HS-27A (cell line): ENCODE results near the gene KCNG4.

Experiments
- DNase-seq: peaks from one replicate; pipeline ENCODE4 v3.0.0-alpha.2; 2012; ENCODE audit warnings: low read depth, missing footprints

KCNG4 gene, protein sequence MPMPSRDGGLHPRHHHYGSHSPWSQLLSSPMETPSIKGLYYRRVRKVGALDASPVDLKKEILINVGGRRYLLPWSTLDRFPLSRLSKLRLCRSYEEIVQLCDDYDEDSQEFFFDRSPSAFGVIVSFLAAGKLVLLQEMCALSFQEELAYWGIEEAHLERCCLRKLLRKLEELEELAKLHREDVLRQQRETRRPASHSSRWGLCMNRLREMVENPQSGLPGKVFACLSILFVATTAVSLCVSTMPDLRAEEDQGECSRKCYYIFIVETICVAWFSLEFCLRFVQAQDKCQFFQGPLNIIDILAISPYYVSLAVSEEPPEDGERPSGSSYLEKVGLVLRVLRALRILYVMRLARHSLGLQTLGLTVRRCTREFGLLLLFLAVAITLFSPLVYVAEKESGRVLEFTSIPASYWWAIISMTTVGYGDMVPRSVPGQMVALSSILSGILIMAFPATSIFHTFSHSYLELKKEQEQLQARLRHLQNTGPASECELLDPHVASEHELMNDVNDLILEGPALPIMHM

DNA sequence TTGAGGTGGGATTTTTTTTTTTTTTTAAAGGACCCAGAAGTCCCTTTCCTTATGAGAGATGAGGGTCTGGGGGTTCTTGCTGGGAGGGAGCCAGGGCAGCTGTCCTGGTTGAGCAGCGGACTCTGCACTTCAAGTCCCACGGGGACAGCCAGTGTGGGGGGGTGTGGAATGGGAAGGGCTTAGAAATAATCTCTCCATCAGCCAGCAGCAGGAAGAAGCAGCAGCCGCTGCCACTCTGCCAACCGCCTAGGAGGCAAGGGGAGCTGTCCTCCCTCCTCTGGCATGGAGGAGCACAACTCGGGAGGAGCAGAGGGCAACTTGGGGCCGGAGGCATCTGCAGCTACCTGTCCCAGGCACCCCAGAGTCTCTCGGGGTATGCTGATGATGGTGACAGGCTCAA lies at the start of gene KCNG4:
Gene KCNG4, minus strand, starts transcription at position 104 of the 400 bp plus-strand sequence. CDS start 2,527 bp downstream, outside the sequence.
- no peak for DNase-seq

GRCh38 chr16:84288902-84289301 lies 49.1 kb upstream of the KCNG4 start:
- no peak for DNase-seq

- no peak for DNase-seq
Observed at GRCh38 chr16:84286578-84287240, 46.9 kb upstream of the KCNG4 start.

- no peak for DNase-seq
Observed at GRCh38 chr16:84284154-84284722, 44.4 kb upstream of the KCNG4 start.

- no peak for DNase-seq
Observed at GRCh38 chr16:84283314-84284153, 43.7 kb upstream of the KCNG4 start.

- DNase-seq: no peak
Observed at GRCh38 chr16:84282533-84282932, 42.7 kb upstream of the KCNG4 start.

DNA sequence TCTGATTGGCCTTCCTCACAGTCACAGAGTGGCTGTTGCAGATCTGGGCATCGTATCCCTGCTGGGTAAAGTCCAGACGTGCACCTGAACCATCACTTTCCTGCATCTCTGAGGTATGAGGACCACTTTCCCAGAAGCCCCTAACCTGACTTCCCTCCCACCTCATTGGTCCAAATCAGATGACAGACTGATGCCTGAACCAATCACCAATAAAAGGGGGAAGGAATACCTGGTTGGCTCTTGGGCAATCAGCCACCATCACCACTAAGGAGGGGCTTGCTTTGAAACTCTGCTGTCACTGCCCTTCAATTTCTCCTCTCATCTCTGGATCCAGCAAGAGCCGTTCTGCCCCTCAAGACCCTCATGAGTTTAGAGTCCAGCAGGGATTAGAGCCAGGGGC lies 41.3 kb upstream of the KCNG4 start:
- DNase-seq: no peak

DNA sequence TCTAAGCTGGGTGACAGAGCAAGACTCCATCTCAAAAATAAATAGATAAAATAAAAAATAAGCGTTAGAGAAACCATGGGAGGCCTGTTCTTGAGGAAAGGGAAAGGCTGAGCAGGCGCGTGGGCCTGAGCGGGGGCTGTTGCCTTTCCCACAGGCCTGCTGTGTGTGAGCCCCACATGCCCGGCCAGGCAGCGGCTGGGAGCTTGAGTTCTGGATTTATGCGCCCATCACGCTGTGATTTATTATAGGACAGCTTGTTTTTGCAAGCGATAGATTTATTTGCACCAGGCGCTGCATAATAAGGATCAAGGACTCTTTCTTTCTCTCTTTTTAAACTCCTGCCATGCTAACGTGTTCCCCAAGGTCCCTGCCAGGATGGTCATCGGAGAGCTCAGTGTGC lies 40.1 kb upstream of the KCNG4 start:
- DNase-seq: no peak

DNA sequence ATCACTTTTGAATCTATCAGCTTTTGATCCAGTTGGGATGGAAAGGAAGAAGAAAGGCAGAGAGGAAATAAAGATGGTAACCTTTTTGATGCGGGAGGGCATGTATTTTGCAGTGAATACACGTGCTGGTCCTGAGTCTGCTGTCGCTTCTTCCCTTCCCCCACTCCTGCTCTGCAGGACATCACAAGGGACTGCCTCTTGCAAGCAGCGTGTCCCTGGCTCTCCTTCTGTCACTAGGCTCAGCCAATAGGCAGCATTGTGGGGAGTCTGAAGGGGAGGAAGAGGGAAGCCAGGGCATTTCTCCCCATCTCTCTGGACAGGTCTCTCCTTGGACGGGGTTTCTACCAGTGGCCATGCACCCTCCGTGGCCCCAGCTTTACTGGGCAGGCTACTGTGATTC lies 39.2 kb upstream of the KCNG4 start:
- DNase-seq: no peak

GRCh38 chr16:84278333-84278732 lies 38.5 kb upstream of the KCNG4 start:
- DNase-seq: no peak

DNA sequence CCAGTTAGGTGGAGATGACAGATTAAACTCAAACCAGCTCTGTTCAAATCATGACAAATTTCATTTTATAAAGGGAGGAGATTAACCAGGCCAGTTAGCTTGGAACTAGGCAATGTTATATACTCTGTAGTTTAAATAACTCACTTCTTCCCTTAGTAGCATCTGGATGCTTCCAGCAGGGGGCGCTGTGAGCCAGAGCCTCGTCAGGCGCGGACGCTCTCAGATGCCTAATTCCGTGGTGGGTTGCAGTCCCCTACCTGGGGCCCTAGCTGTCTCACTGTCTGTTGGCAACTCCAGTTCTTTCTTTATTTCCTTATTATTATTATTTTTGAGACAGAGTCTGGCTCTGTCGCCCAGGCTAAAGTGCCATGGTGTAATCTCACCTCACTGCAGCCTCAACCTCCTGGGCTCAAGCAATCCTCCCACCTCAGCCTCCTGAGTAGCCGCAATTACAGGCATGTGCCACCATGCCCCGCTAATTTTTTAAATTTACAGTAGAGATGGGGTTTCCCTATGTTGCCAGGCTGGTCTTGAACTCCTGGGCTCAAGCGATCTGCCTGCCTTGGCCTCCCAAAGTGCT lies 37.5 kb upstream of the KCNG4 start:
- no peak for DNase-seq

GRCh38 chr16:84275585-84276151 lies 35.9 kb upstream of the KCNG4 start:
- no peak for DNase-seq

DNA sequence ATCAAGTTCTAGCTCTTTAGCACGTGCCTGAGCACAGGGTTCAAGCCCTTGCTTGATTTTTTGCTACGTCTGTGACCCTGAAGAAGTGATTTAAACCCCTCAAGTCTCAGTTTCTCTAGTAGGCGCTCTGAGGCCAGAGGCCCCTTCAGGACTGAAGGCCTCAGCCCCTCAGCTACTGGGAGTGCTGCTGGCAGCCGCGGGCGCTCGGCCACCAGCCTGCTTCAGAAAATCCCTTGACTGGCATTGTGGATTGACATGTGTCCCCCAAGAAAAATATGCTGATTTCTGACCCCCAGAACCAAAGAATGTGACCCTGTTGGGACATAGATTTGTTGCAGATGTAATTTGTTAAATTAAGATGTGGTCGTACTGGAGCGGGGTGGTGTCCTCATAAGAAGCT lies 34.7 kb upstream of the KCNG4 start:
- DNase-seq: no peak

DNA sequence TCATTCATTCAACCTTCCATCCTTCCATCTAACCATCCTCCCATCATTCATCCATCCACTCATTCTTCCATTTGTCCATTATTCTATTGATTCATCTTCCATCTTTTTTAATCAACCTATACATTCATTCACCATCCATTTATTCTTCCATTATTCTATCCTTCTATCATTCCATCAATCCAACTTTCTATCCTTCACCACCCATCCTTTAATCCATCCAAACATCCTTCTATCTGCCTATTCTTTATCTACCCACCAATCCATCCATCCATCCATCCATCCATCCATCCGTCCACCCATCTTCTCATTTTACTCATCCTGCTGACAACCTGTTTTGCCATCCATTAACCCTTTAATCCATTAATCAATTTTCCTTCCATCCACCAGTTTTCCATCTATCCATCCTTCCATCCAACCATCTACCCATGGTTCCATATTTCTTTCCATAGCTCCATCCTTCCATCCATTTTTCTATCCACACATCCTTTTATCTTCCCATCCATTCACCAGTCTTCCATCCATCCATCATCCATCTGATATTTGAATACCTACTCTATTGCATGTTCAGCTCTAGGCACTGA lies 33.0 kb upstream of the KCNG4 start:
- no peak for DNase-seq

DNA sequence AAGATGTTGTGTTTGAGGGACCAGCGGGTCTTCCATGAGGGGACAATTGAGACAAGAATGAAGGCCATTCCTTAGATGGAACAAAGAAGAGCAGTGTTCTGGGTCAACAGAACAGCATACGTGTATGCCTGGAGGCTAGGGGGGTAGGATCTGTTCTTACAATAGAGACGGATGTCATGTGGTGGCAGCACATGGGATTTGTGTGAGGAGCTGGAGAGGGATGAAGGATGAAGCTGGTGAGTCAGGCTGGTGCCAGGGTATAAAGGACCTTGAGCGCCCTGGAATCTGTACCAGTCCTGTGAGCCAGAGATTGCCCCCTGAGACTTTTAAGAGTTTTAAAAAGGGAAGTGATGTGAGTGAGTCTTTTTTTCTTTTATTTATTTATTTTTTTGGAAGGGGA lies 32.1 kb upstream of the KCNG4 start:
- DNase-seq: no peak

DNA sequence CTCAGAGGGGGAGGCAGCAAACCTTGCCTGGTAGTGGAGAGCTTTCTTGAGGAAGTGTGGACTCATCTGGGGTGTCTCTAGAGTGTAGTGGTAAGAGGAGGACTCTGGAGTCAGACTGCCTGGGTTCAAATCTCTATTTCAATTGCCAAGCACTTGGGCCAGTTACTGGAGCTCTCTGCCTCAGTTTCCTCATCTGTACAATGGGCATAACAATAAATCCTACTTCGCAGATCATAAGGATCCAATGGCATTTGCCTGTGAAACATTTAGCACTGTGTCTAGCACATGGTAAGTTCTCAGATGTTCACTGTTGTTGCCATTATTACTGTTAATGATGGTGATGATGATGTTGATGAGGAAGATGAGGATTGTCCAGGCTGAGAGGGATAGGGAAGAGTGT lies 31.2 kb upstream of the KCNG4 start:
- no peak for DNase-seq

DNA sequence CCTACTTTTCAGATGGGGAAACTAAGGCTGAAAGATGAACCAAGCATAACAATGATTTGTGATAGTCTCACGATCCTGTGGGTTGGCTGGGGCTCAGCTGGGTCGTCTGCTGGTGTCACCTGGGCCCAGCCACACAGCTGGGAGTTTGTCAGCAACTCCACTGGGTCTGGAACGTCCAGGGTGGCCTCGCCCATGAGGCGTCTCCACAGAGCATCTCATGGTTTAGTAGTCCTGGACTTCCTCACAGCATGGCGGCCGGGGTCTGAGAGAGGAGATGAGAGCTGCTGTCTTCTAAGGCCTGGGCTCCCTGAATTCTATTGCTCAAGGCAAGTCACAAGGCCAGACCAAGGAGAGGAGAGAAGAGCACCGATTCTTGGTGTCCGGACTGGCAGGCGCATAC lies 30.7 kb upstream of the KCNG4 start:
- no peak for DNase-seq

GRCh38 chr16:84270071-84270470 lies 30.3 kb upstream of the KCNG4 start:
- DNase-seq: no peak

GRCh38 chr16:84268291-84269040 lies 28.7 kb upstream of the KCNG4 start:
- DNase-seq: no peak

DNA sequence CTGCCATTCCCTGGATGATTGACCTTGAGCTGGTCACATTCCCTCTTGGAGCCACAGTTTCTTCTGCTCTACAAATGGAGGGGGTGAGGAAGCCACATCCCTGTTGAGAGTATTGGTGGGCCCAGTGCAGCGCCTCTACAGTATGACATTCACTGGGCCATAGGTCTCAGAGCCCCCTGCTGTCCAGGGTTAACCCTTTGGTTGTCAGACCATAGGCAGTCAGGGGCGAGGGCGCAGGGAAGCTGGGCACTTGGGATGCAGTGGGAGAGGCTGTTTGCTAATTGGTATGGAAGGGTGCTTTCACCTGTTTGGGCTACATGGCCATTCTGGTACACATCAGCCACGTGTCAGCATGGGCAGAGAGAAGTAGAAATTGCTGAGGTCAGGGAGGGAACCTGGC lies 27.6 kb upstream of the KCNG4 start:
- no peak for DNase-seq
